Liver (tissue), 9 donors: ENCODE data around the gene SPECC1. TPM values are rescaled to one million over a fixed set of nuclear protein-coding genes. Genes with fewer than 3 reads are reported as not detected.

ENCODE experiments used
- DNase-seq: peaks from one replicate; pipeline ENCODE4 v3.0.0-alpha.2; 2017; ENCODE audit warnings: low spot score
- H3K27ac ChIP-seq, 2 donors: one replicate each; pipeline ENCODE4 v1.7.0; 2013; ENCODE audit warnings: inconsistent platforms in 2 of 2, low read length in 2 of 2, control low read depth in 1 of 2, low read depth in 1 of 2, mild to moderate bottlenecking in 1 of 2
- H3K27me3 ChIP-seq, 4 donors: one replicate each; pipeline versions ENCODE4 v1.6.1 to v1.7.0; 2013; ENCODE audit warnings: low read length in 3 of 4, inconsistent platforms in 1 of 4, mild to moderate bottlenecking in 1 of 4, moderate library complexity in 1 of 4; ENCODE audit not compliant: control insufficient read depth in 4 of 4, insufficient read depth in 4 of 4
- H3K36me3 ChIP-seq, 4 donors: one replicate each; pipeline versions ENCODE4 v1.6.1 to v1.7.0; 2013; ENCODE audit warnings: low read length in 3 of 4, mild to moderate bottlenecking in 3 of 4, low read depth in 1 of 4, moderate library complexity in 1 of 4; ENCODE audit not compliant: control insufficient read depth in 4 of 4, insufficient read depth in 3 of 4
- H3K4me1 ChIP-seq, 4 donors: one replicate each; pipeline versions ENCODE4 v1.6.1 to v1.7.0; 2013; ENCODE audit warnings: low read length in 3 of 4, mild to moderate bottlenecking in 3 of 4, moderate library complexity in 1 of 4; ENCODE audit not compliant: control insufficient read depth in 4 of 4, insufficient read depth in 4 of 4
- H3K4me3 ChIP-seq, 3 donors: one replicate each; pipeline versions ENCODE4 v1.6.1 to v1.7.0; 2013; ENCODE audit warnings: low read length in 3 of 3, control low read depth in 1 of 3, low read depth in 1 of 3, mild to moderate bottlenecking in 1 of 3
- H3K9ac ChIP-seq, 2 donors: one replicate each; pipeline ENCODE4 v1.7.0; 2013; ENCODE audit warnings: low read length in 2 of 2, mild to moderate bottlenecking in 2 of 2, moderate library complexity in 2 of 2, control low read depth in 1 of 2, low read depth in 1 of 2
- H3K9me3 ChIP-seq, 4 donors: one replicate each; pipeline versions ENCODE4 v1.6.1 to v1.7.0; 2013; ENCODE audit warnings: low read length in 3 of 4; ENCODE audit not compliant: control insufficient read depth in 4 of 4
- EGR1 ChIP-seq, 2 donors: IDR thresholded peaks; 2 replicates each; pipeline ENCODE4 v1.6.1; 2016 to 2018; ENCODE audit warnings: antibody characterized with exemption in 2 of 2, low read depth in 2 of 2
- FOXA1 ChIP-seq: IDR thresholded peaks from 2 replicates; pipeline ENCODE4 v1.6.1; 2016; ENCODE audit warnings: antibody characterized with exemption
- FOXA2 ChIP-seq: IDR thresholded peaks from 2 replicates; pipeline ENCODE4 v1.6.1; 2016; ENCODE audit warnings: antibody characterized with exemption
- GABPA ChIP-seq, 2 donors: IDR thresholded peaks in 1 of 2; conservative IDR thresholded peaks in 1 of 2; 2 replicates each; pipeline ENCODE4 v1.6.1; 2016; ENCODE audit warnings: antibody characterized with exemption in 2 of 2, mild to moderate bottlenecking in 1 of 2, moderate library complexity in 1 of 2
- HNF4A ChIP-seq, 2 donors: conservative IDR thresholded peaks; 2 replicates each; pipeline ENCODE4 v1.6.1; 2016; ENCODE audit warnings: antibody characterized with exemption in 2 of 2, mild to moderate bottlenecking in 2 of 2
- HNF4G ChIP-seq: IDR thresholded peaks from 2 replicates; pipeline ENCODE4 v1.6.1; 2016; ENCODE audit warnings: antibody characterized with exemption
- JUND ChIP-seq, 2 donors: IDR thresholded peaks; 2 replicates each; pipeline ENCODE4 v1.6.1; 2016; ENCODE audit warnings: antibody characterized with exemption in 2 of 2
- NR2F2 ChIP-seq: IDR thresholded peaks from 2 replicates; pipeline ENCODE4 v1.6.1; 2016; ENCODE audit warnings: antibody characterized with exemption
- RAD21 ChIP-seq, 2 donors: IDR thresholded peaks; 2 replicates each; pipeline ENCODE4 v1.6.1; 2016; ENCODE audit warnings: antibody characterized with exemption in 2 of 2, mild to moderate bottlenecking in 2 of 2
- RXRA ChIP-seq, 2 donors: IDR thresholded peaks; 2 replicates each; pipeline ENCODE4 v1.6.1; 2017 to 2018; ENCODE audit warnings: antibody characterized with exemption in 2 of 2, mild to moderate bottlenecking in 1 of 2
- SP1 ChIP-seq: IDR thresholded peaks from 2 replicates; pipeline ENCODE4 v1.6.1; 2018; ENCODE audit warnings: antibody characterized with exemption, mild to moderate bottlenecking
- TAF1 ChIP-seq: conservative IDR thresholded peaks from 2 replicates; pipeline ENCODE4 v1.6.1; 2016; ENCODE audit warnings: antibody characterized with exemption, mild to moderate bottlenecking
- YY1 ChIP-seq: IDR thresholded peaks from 2 replicates; pipeline ENCODE4 v1.6.1; 2016; ENCODE audit warnings: antibody characterized with exemption, mild to moderate bottlenecking
- WGBS: extraction: QIAGEN DNeasy Blood & Tissue Kit; methylation state at CpG from one replicate; pipeline ENCODE4 v1.1.7; 2013; 5-methylcytosine and 5-hydroxymethylcytosine counted together
- polyA plus RNA-seq, 2 donors: library from polyadenylated mRNA; stranded (reverse) in 1 of 2; unstranded in 1 of 2; fragments of 200-250 nt in 1 of 2; fragments of >200 nt in 1 of 2; fragmentation: Nextera tagmentation in 1 of 2; extraction: Ambion mirVana in 1 of 2; gene quantifications; one replicate each; pipeline versions ENCODE4 v1.2.1 to v1.2.3, GENCODE V29; 2013 to 2015
- total RNA-seq, 2 donors: library from RNA; depleted of rRNA; stranded (reverse); fragments of >200 nt; gene quantifications; one replicate each; pipeline ENCODE4 v1.2.3, GENCODE V29; 2014
- TF ChIP-seq, protein P1 (sequence below): IDR thresholded peaks from 2 replicates; pipeline ENCODE4 v1.6.1; 2016; ENCODE audit warnings: antibody characterized with exemption
- TF ChIP-seq, protein P2 (sequence below): IDR thresholded peaks from 2 replicates; pipeline ENCODE4 v1.6.1; 2016; ENCODE audit warnings: antibody characterized with exemption
- TF ChIP-seq, protein P3 (sequence below): IDR thresholded peaks from 2 replicates; pipeline ENCODE4 v1.6.1; 2016; ENCODE audit warnings: antibody characterized with exemption
- TF ChIP-seq, protein P4 (sequence below): IDR thresholded peaks from 2 replicates; pipeline ENCODE4 v1.6.1; 2016; ENCODE audit warnings: antibody characterized with exemption, mild to moderate bottlenecking
- donor health status: healthy.
- donor health status: healthy.
- donor health status: healthy.
- donor health status: healthy.
- donor health status: healthy.

SPECC1 gene
- total and polyA plus RNA-seq, 4 donors = 0.36 to 70.3 (median 1.8) TPM

DNA sequence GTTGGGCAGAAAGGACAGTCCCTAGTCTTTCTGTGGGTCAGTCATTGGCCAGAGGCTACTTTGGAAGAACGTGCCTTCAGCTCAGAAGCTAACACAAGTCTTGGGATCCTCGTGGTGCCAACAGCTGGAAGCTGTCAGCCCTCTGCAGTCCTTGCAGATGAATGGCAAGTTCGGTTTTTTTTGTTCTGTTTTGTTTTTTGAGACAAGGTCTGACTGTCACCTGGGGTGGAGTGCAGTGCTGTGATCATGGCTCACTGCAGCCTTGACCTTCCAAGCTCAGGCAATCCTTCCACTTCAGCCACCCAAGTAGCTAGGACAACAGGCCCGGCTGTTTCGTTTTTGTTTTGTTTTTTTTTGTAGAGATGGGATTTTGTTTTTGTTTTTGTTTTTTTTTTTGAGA lies 149.4 kb downstream of the SPECC1 start:
- Histone ChIP-seq H3K36me3 (no peaks in the 10 kb centered on the region), H3K4me3 (no peak overlapping the region), H3K4me1 (peaks cover 8 to 19% (median 11%) of the 10 kb centered on the region in 4 donors), H3K27ac (no peak overlapping the region), H3K9me3 (peaks cover 0 to 4% (median 0%) of the 10 kb centered on the region in 4 donors), H3K27me3 (peaks cover 0 to 8% (median 2%) of the 10 kb centered on the region in 4 donors), H3K9ac (no peak overlapping the region)
- no peak for DNase-seq
- TF ChIP-seq HNF4A (conservative IDR thresholded peaks at IDR 0.05) (no peak), HNF4G (no peak), FOXA1 (no peak), GABPA (IDR thresholded peaks at IDR 0.05 in 1 of 2, conservative IDR thresholded peaks at IDR 0.05 in 1 of 2) (no peak), EGR1 (IDR thresholded peaks at IDR 0.05; ENCODE audit: low read depth in 2 of 2) (no peak), YY1 (no peak), RXRA (IDR thresholded peaks at IDR 0.05) (no peak), JUND (IDR thresholded peaks at IDR 0.05) (no peak), SP1 (no peak), TAF1 (no peak), FOXA2 (no peak), NR2F2 (no peak)
- TF ChIP-seq, protein P1, sequence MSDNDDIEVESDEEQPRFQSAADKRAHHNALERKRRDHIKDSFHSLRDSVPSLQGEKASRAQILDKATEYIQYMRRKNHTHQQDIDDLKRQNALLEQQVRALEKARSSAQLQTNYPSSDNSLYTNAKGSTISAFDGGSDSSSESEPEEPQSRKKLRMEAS = no peak
- TF ChIP-seq, protein P2, sequence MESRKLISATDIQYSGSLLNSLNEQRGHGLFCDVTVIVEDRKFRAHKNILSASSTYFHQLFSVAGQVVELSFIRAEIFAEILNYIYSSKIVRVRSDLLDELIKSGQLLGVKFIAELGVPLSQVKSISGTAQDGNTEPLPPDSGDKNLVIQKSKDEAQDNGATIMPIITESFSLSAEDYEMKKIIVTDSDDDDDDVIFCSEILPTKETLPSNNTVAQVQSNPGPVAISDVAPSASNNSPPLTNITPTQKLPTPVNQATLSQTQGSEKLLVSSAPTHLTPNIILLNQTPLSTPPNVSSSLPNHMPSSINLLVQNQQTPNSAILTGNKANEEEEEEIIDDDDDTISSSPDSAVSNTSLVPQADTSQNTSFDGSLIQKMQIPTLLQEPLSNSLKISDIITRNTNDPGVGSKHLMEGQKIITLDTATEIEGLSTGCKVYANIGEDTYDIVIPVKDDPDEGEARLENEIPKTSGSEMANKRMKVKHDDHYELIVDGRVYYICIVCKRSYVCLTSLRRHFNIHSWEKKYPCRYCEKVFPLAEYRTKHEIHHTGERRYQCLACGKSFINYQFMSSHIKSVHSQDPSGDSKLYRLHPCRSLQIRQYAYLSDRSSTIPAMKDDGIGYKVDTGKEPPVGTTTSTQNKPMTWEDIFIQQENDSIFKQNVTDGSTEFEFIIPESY = no peak
- TF ChIP-seq, protein P3, sequence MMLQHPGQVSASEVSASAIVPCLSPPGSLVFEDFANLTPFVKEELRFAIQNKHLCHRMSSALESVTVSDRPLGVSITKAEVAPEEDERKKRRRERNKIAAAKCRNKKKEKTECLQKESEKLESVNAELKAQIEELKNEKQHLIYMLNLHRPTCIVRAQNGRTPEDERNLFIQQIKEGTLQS = no peak
- TF ChIP-seq, protein P4, sequence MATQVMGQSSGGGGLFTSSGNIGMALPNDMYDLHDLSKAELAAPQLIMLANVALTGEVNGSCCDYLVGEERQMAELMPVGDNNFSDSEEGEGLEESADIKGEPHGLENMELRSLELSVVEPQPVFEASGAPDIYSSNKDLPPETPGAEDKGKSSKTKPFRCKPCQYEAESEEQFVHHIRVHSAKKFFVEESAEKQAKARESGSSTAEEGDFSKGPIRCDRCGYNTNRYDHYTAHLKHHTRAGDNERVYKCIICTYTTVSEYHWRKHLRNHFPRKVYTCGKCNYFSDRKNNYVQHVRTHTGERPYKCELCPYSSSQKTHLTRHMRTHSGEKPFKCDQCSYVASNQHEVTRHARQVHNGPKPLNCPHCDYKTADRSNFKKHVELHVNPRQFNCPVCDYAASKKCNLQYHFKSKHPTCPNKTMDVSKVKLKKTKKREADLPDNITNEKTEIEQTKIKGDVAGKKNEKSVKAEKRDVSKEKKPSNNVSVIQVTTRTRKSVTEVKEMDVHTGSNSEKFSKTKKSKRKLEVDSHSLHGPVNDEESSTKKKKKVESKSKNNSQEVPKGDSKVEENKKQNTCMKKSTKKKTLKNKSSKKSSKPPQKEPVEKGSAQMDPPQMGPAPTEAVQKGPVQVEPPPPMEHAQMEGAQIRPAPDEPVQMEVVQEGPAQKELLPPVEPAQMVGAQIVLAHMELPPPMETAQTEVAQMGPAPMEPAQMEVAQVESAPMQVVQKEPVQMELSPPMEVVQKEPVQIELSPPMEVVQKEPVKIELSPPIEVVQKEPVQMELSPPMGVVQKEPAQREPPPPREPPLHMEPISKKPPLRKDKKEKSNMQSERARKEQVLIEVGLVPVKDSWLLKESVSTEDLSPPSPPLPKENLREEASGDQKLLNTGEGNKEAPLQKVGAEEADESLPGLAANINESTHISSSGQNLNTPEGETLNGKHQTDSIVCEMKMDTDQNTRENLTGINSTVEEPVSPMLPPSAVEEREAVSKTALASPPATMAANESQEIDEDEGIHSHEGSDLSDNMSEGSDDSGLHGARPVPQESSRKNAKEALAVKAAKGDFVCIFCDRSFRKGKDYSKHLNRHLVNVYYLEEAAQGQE = no peak
- WGBS = 87% methylated on average over 5 of the region's 5 CpGs

DNA sequence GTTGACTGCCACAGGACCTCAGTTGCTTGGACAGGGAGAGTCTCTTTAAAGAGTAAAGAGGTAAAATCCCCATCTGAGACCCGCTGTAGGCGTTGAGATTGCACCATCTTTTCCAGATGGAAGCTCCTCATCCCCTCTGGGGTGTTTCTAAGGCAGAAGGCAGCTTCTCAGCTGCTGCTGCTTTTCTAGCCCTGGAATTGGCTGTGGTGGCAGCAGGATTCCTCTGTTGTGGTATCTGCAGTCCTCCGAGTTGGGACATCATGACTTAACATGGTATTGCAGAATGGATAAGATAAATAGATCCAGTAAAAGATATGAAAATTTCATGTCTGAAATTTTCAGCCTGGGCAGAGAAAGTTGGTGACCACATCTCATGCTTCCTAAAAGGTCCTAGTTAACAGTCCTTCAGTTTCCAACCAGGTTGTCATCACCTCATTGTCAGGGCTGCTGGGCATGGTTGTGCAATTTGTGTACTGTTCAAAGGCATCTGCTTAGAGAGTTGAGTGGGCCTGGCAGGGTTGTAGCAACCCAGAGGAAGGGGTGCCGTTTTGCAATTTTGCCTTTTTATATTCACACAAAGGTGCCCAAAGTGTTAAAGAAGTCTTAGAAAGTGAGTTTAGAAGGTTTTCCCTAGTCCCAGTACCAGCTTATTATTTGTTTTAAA lies 150.4 kb downstream of the SPECC1 start:
- Histone ChIP-seq H3K9ac (no peak overlapping the region), H3K9me3 (peaks cover 0 to 4% (median 0%) of the 10 kb centered on the region in 4 donors), H3K4me1 (peaks cover 8 to 19% (median 11%) of the 10 kb centered on the region in 4 donors), H3K36me3 (no peaks in the 10 kb centered on the region), H3K27ac (no peak overlapping the region), H3K4me3 (no peak overlapping the region), H3K27me3 (peaks cover 0 to 8% (median 2%) of the 10 kb centered on the region in 4 donors)
- DNase-seq = no peak
- WGBS = 81% methylated on average over 4 of the region's 4 CpGs
- no peak for TF ChIP-seq TAF1
- TF ChIP-seq, protein P3 = no peak
- no peak for TF ChIP-seq EGR1 (IDR thresholded peaks at IDR 0.05; ENCODE audit: low read depth in 2 of 2)
- TF ChIP-seq, protein P4 = no peak
- TF ChIP-seq RAD21 (IDR thresholded peaks at IDR 0.05) = no peak
- TF ChIP-seq, protein P1 = no peak
- TF ChIP-seq HNF4G = no peak
- TF ChIP-seq YY1 = no peak
- TF ChIP-seq FOXA2 = no peak
- no peak for TF ChIP-seq RXRA (IDR thresholded peaks at IDR 0.05)
- TF ChIP-seq, protein P2 = no peak
